Neural cell (in vitro differentiated cells): Measurements from ENCODE around the gene HOXC6. TPM values are rescaled to one million over a fixed set of nuclear protein-coding genes. Genes with fewer than 3 reads are reported as not detected.

Experiments used
- H2AFZ ChIP-seq: fragments of 200-600, 300-800 bp; sonication (generic), shearing (Covaris generic); 2 replicates; pipeline ENCODE4 v1.6.0; 2014; ENCODE audit warnings: low read depth, mild to moderate bottlenecking, antibody characterized with exemption, low read length, moderate library complexity
- H3F3A ChIP-seq: fragments of 200-600 bp; shearing (Covaris generic); 2 replicates; pipeline ENCODE4 v1.6.1; 2016; ENCODE audit warnings: mild to moderate bottlenecking, moderate library complexity, mixed read lengths, antibody characterized with exemption, low read length; ENCODE audit not compliant: insufficient read depth, poor library complexity, severe bottlenecking
- H3K27ac ChIP-seq: fragments of 200-600, 300-800 bp; sonication (generic), shearing (Covaris generic); 2 replicates; pipeline ENCODE4 v1.5.1; 2014; ENCODE audit warnings: mild to moderate bottlenecking, low read length, moderate library complexity
- H3K27me3 ChIP-seq: fragments of 300-800, 200-600 bp; sonication (generic), shearing (Covaris generic); 2 replicates; pipeline ENCODE4 v1.6.0; 2014; ENCODE audit warnings: mild to moderate bottlenecking, low read depth, low read length, moderate library complexity; ENCODE audit not compliant: insufficient read depth
- H3K36me3 ChIP-seq: fragments of 300-800, 200-600 bp; sonication (generic), shearing (Covaris generic); 2 replicates; pipeline ENCODE4 v1.5.1; 2014; ENCODE audit warnings: mild to moderate bottlenecking, antibody characterized with exemption, low read length, moderate library complexity; ENCODE audit not compliant: insufficient read depth
- H3K4me2 ChIP-seq: fragments of 300-800, 200-600 bp; sonication (generic), shearing (Covaris generic); 2 replicates; pipeline ENCODE4 v1.6.0; 2014; ENCODE audit warnings: mild to moderate bottlenecking, low read length
- H3K4me3 ChIP-seq: fragments of 300-800, 200-600 bp; sonication (generic), shearing (Covaris generic); 2 replicates; pipeline ENCODE4 v1.5.1; 2014; ENCODE audit warnings: mild to moderate bottlenecking, low read length, moderate library complexity
- H3K79me2 ChIP-seq: fragments of 200-600 bp; shearing (Covaris generic); replicated peaks from 2 replicates; pipeline ENCODE4 v1.6.0; 2014; ENCODE audit warnings: mild to moderate bottlenecking, low read length, moderate library complexity; ENCODE audit not compliant: insufficient read depth
- H3K9ac ChIP-seq: fragments of 300-800, 200-600 bp; sonication (generic), shearing (Covaris generic); 2 replicates; pipeline ENCODE4 v1.6.1; 2016; ENCODE audit warnings: mild to moderate bottlenecking, low read length, mixed read lengths
- H3K9me2 ChIP-seq: fragments of 200-600 bp; shearing (Covaris generic); 2 replicates; pipeline ENCODE4 v1.6.1; 2016; ENCODE audit warnings: mild to moderate bottlenecking, low read length, mixed read lengths; ENCODE audit not compliant: insufficient read depth
- H3K9me3 ChIP-seq: fragments of 200-600, 300-800 bp; sonication (generic), shearing (Covaris generic); 2 replicates; pipeline ENCODE4 v1.6.1; 2016; ENCODE audit warnings: mild to moderate bottlenecking, mixed run types, low read length, moderate library complexity, mixed read lengths
- H4K20me1 ChIP-seq: fragments of 200-600 bp; shearing (Covaris generic); 2 replicates; pipeline ENCODE4 v1.6.1; 2016; ENCODE audit warnings: mild to moderate bottlenecking, mixed run types; ENCODE audit not compliant: insufficient read depth
- EP300 ChIP-seq: fragments of 450-650 bp; conservative IDR thresholded peaks from 2 replicates; pipeline ENCODE4 v1.6.1; 2014; ENCODE audit warnings: antibody characterized with exemption, mild to moderate bottlenecking, moderate library complexity; ENCODE audit not compliant: poor library complexity, severe bottlenecking
- EZH2 ChIP-seq: fragments of 200-600, 300-800 bp; shearing (Covaris generic), sonication (generic); IDR thresholded peaks from 2 replicates; pipeline ENCODE4 v1.6.1; 2014; ENCODE audit warnings: antibody characterized with exemption, low read length, borderline replicate concordance, mild to moderate bottlenecking; ENCODE audit not compliant: insufficient read depth, poor library complexity, severe bottlenecking
- MXI1 ChIP-seq: fragments of 450-650 bp; conservative IDR thresholded peaks from 2 replicates; pipeline ENCODE4 v1.6.1; 2014; ENCODE audit warnings: antibody characterized with exemption, mild to moderate bottlenecking; ENCODE audit not compliant: poor library complexity, severe bottlenecking
- POLR2AphosphoS5 ChIP-seq: IDR thresholded peaks from 2 replicates; pipeline ENCODE4 v1.6.1; 2012
- RAD21 ChIP-seq: fragments of 450-650 bp; conservative IDR thresholded peaks from 2 replicates; pipeline ENCODE4 v1.6.1; 2014; ENCODE audit warnings: antibody characterized with exemption, mild to moderate bottlenecking, moderate library complexity
- SMC3 ChIP-seq: fragments of 450-650 bp; conservative IDR thresholded peaks from 2 replicates; pipeline ENCODE4 v1.6.1; 2014; ENCODE audit warnings: antibody characterized with exemption, mild to moderate bottlenecking, moderate library complexity; ENCODE audit not compliant: poor library complexity
- TAF1 ChIP-seq: IDR thresholded peaks from 2 replicates; pipeline ENCODE4 v1.6.1; 2012; ENCODE audit warnings: low read depth
- polyA plus RNA-seq: library from polyadenylated mRNA; depleted of rRNA; stranded (reverse); fragments of >200 nt; gene quantifications from 2 replicates; pipeline ENCODE4 v1.2.3, GENCODE V29; 2014
- TF ChIP-seq, protein P1 (sequence below): fragments of 450-650 bp; IDR thresholded peaks from 2 replicates; pipeline ENCODE4 v1.5.1; 2014; ENCODE audit warnings: antibody characterized with exemption, mild to moderate bottlenecking, moderate library complexity; ENCODE audit not compliant: poor library complexity, severe bottlenecking
- TF ChIP-seq, protein P2 (sequence below): IDR thresholded peaks from 2 replicates; pipeline ENCODE4 v1.6.1; 2012; ENCODE audit warnings: borderline replicate concordance

The HOXC6 gene
- polyA plus RNA-seq, 1 donor from 2014 or later, result not detected

DNA sequence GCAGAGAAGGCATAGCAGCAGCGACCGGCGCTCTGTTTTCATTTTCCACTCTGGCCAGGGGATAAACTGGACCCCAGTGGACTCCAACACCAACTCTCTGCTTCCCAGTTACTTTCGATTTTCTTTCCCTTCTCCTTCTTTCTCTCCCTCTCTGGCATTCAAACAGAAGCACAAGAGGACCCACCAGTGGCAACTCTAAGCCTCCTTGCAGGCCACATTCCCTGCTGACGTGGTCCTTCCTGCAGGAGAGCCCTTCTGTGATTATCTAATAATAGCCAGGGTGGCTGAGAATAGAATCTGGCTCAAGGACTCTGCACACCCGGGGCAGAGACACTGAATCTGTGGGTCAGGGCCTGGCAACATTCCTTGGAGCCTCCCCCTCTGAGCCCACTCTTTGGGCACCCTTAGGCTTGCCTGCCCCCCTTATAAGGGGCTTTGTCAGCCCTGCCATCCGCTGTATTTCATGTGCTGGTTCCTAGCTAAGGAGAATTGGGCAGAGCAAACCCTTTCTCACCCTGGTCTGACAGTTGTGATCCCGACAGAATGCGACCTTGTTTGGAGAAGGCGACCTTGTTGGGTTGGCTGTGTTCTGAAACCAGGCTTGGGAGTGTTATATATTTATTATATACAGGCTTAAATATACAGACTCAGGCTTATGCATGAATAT lies 8.2 kb upstream of the HOXC6 start:
- Histone ChIP-seq H3K9me3 (no peaks in the 10 kb centered on the region), H3K27ac (no peak overlapping the region), H2AFZ (no peak overlapping the region), H3K36me3 (no peaks in the 10 kb centered on the region), H4K20me1 (no peaks in the 10 kb centered on the region), H3K4me3 (no peak overlapping the region), H3F3A (no peaks in the 10 kb centered on the region), H3K9ac (no peak overlapping the region), H3K4me2 (no peak overlapping the region), H3K27me3 (peaks cover 98% of the 10 kb centered on the region), H3K79me2 (no peaks in the 10 kb centered on the region), H3K9me2 (no peaks in the 10 kb centered on the region)
- no peak for TF ChIP-seq TAF1
- no peak for TF ChIP-seq SMC3
- TF ChIP-seq, protein P1, sequence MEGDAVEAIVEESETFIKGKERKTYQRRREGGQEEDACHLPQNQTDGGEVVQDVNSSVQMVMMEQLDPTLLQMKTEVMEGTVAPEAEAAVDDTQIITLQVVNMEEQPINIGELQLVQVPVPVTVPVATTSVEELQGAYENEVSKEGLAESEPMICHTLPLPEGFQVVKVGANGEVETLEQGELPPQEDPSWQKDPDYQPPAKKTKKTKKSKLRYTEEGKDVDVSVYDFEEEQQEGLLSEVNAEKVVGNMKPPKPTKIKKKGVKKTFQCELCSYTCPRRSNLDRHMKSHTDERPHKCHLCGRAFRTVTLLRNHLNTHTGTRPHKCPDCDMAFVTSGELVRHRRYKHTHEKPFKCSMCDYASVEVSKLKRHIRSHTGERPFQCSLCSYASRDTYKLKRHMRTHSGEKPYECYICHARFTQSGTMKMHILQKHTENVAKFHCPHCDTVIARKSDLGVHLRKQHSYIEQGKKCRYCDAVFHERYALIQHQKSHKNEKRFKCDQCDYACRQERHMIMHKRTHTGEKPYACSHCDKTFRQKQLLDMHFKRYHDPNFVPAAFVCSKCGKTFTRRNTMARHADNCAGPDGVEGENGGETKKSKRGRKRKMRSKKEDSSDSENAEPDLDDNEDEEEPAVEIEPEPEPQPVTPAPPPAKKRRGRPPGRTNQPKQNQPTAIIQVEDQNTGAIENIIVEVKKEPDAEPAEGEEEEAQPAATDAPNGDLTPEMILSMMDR, result no peak
- no peak for TF ChIP-seq EP300
- TF ChIP-seq, protein P2, sequence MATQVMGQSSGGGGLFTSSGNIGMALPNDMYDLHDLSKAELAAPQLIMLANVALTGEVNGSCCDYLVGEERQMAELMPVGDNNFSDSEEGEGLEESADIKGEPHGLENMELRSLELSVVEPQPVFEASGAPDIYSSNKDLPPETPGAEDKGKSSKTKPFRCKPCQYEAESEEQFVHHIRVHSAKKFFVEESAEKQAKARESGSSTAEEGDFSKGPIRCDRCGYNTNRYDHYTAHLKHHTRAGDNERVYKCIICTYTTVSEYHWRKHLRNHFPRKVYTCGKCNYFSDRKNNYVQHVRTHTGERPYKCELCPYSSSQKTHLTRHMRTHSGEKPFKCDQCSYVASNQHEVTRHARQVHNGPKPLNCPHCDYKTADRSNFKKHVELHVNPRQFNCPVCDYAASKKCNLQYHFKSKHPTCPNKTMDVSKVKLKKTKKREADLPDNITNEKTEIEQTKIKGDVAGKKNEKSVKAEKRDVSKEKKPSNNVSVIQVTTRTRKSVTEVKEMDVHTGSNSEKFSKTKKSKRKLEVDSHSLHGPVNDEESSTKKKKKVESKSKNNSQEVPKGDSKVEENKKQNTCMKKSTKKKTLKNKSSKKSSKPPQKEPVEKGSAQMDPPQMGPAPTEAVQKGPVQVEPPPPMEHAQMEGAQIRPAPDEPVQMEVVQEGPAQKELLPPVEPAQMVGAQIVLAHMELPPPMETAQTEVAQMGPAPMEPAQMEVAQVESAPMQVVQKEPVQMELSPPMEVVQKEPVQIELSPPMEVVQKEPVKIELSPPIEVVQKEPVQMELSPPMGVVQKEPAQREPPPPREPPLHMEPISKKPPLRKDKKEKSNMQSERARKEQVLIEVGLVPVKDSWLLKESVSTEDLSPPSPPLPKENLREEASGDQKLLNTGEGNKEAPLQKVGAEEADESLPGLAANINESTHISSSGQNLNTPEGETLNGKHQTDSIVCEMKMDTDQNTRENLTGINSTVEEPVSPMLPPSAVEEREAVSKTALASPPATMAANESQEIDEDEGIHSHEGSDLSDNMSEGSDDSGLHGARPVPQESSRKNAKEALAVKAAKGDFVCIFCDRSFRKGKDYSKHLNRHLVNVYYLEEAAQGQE, result no peak
- TF ChIP-seq EZH2, result no peak
- no peak for TF ChIP-seq RAD21
- no peak for TF ChIP-seq POLR2AphosphoS5
- TF ChIP-seq MXI1, result no peak

DNA sequence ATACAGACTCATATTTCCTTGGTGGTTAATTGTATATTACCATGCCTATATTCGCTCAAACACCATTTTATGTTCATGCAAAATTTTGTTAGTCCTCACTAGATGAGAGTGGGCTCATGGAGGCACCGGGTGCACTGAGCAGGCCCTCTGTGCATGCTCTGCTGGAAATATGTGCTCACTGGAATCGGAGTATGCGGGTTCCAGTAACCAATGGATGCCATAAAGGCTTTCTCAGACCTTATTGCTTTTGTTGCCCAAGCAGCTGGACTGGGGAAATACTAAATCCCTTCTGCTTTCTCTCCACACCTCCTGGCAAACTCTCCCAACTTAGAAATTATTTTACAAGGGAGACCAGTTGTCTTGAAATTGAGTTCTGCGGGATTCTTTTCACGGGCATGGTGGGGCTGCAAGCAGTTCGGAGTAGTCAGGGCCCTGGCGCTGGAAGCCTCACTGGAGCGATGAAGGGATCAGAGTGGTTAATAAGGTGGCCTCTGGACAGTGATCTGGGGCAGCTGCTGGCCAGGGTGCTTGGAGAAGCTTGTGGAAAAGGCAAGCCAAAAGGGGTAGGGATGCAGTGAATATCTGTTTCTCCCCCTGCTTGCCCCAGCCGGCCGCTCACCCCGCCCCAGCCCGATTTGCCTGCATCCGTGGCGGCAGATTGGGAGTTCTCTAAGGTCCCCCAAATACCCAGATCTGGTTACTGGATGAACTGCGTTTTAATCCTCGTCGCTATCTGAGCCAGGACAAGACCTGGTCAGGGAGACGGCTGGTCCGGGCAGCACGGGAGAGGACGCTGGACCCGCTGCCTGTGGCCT lies 7.4 kb upstream of the HOXC6 start:
- H3K9me2 ChIP-seq, result no peaks in the 10 kb centered on the region
- no peak overlapping the region for H3K4me3 ChIP-seq
- H3K9ac ChIP-seq, result no peak overlapping the region
- H4K20me1 ChIP-seq, result no peaks in the 10 kb centered on the region
- no peaks in the 10 kb centered on the region for H3K36me3 ChIP-seq
- no peak overlapping the region for H3K27ac ChIP-seq
- H3K4me2 ChIP-seq, result no peak overlapping the region
- H3K27me3 ChIP-seq, result peaks cover 98% of the 10 kb centered on the region
- no peak overlapping the region for H2AFZ ChIP-seq
- TF ChIP-seq MXI1, result no peak
- TF ChIP-seq SMC3, result no peak
- TF ChIP-seq, protein P2, result no peak
- no peak for TF ChIP-seq EP300
- TF ChIP-seq EZH2, result no peak
- TF ChIP-seq, protein P1, result no peak
- TF ChIP-seq TAF1, result no peak
- no peak for TF ChIP-seq POLR2AphosphoS5
- no peak for TF ChIP-seq RAD21
- no peaks in the 10 kb centered on the region for H3K79me2 ChIP-seq
- H3F3A ChIP-seq, result no peaks in the 10 kb centered on the region
- H3K9me3 ChIP-seq, result no peaks in the 10 kb centered on the region
